Measurements from ENCODE around the gene CHST9. TPM values are rescaled to one million over a fixed set of nuclear protein-coding genes. Genes with fewer than 3 reads are reported as not detected.

Gene CHST9
- polyA plus RNA-seq, 1 donor (not counting 4 experiments of a cell fraction or from before 2014, with no cell fraction given), result 0.07 TPM

GRCh38 chr18:26874283-26874682 is 310.8 kb downstream of the CHST9 start:
- no peaks in the 10 kb centered on the region for H3K9me3 ChIP-seq (ENCODE audit: control insufficient read depth, low read depth, low read length)
- H4K20me1 ChIP-seq (ENCODE audit: control insufficient read depth, extremely low read depth, insufficient read depth, low read length), result no peaks in the 10 kb centered on the region
- no peaks in the 10 kb centered on the region for H3K4me1 ChIP-seq (ENCODE audit: control insufficient read depth, extremely low read depth, insufficient read depth, low read length)
- no peak overlapping the region for H2AFZ ChIP-seq (ENCODE audit: control insufficient read depth, low read length)
- no peak overlapping the region for H3K27ac ChIP-seq (ENCODE audit: control insufficient read depth, insufficient read depth, low read length)
- no peak overlapping the region for H3K9ac ChIP-seq (ENCODE audit: control insufficient read depth, extremely low read depth, insufficient read depth, low read length)
- no peak for DNase-seq (ENCODE audit: low read depth, low spot score)
- no peak overlapping the region for H3K4me2 ChIP-seq (ENCODE audit: control insufficient read depth, extremely low read depth, insufficient read depth, low read depth, low read length)
- no peaks in the 10 kb centered on the region for H3K79me2 ChIP-seq (ENCODE audit: control insufficient read depth, insufficient read depth, low read length)
- H3K4me3 ChIP-seq (ENCODE audit: control insufficient read depth in 2 of 3, extremely low read depth in 1 of 3, insufficient read depth in 2 of 3, low read depth in 1 of 3, low read length in 3 of 3), result no peak overlapping the region
- no peak for TF ChIP-seq EZH2 (IDR thresholded peaks at IDR 0.05; ENCODE audit: low read length)
- TF ChIP-seq, protein P1, sequence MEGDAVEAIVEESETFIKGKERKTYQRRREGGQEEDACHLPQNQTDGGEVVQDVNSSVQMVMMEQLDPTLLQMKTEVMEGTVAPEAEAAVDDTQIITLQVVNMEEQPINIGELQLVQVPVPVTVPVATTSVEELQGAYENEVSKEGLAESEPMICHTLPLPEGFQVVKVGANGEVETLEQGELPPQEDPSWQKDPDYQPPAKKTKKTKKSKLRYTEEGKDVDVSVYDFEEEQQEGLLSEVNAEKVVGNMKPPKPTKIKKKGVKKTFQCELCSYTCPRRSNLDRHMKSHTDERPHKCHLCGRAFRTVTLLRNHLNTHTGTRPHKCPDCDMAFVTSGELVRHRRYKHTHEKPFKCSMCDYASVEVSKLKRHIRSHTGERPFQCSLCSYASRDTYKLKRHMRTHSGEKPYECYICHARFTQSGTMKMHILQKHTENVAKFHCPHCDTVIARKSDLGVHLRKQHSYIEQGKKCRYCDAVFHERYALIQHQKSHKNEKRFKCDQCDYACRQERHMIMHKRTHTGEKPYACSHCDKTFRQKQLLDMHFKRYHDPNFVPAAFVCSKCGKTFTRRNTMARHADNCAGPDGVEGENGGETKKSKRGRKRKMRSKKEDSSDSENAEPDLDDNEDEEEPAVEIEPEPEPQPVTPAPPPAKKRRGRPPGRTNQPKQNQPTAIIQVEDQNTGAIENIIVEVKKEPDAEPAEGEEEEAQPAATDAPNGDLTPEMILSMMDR (optimal IDR thresholded peaks at IDR 0.05 in 1 of 3, IDR thresholded peaks at IDR 0.05 in 1 of 3, conservative IDR thresholded peaks at IDR 0.05 in 1 of 3; ENCODE audit: extremely low read depth in 1 of 3, insufficient read depth in 2 of 3, low read length in 3 of 3), result no peak
- no peaks in the 10 kb centered on the region for H3K36me3 ChIP-seq (ENCODE audit: control insufficient read depth in 2 of 2, extremely low read depth in 1 of 2, insufficient read depth in 2 of 2, low read length in 2 of 2)
- no peaks in the 10 kb centered on the region for H3K9me1 ChIP-seq (ENCODE audit: control insufficient read depth, extremely low read depth, insufficient read depth, low read length)
- dilution Hi-C loops (cut with MboI; ENCODE audit: extremely low pct_ligation_motif_present, low sequenced_read_pairs), result no loop called here
- FAIRE-seq, result no peak
- H3K27me3 ChIP-seq (ENCODE audit: control insufficient read depth, extremely low read depth, insufficient read depth, low read length), result no peaks in the 10 kb centered on the region

DNA sequence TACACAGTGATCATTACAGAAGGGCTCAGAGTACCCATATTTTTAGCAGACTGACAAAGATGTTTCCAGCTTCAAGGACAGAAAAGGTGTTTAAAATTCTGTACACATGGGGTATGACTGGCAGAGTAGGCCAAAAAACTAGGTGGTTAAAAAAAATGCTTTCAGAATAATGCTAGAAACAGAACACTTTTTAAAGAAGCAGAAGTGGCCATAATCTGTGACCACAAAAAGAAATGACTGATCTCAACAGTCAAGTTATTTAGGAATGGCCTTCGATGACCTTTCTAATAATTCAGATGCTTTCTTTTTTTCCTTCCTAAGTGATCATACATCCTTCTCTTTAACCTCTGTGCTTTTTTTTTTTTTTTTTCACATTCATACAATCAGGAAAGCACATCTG is 315.5 kb downstream of the CHST9 start:
- H3K4me3 ChIP-seq (ENCODE audit: control insufficient read depth in 2 of 3, extremely low read depth in 1 of 3, insufficient read depth in 2 of 3, low read depth in 1 of 3, low read length in 3 of 3), result no peak overlapping the region
- no peaks in the 10 kb centered on the region for H3K9me1 ChIP-seq (ENCODE audit: control insufficient read depth, extremely low read depth, insufficient read depth, low read length)
- H2AFZ ChIP-seq (ENCODE audit: control insufficient read depth, low read length), result no peak overlapping the region
- no peaks in the 10 kb centered on the region for H3K79me2 ChIP-seq (ENCODE audit: control insufficient read depth, insufficient read depth, low read length)
- no peaks in the 10 kb centered on the region for H3K9me3 ChIP-seq (ENCODE audit: control insufficient read depth, low read depth, low read length)
- no peak overlapping the region for H3K27ac ChIP-seq (ENCODE audit: control insufficient read depth, insufficient read depth, low read length)
- no peak for DNase-seq (ENCODE audit: low read depth, low spot score)
- no peak overlapping the region for H3K9ac ChIP-seq (ENCODE audit: control insufficient read depth, extremely low read depth, insufficient read depth, low read length)
- no peak overlapping the region for H3K4me2 ChIP-seq (ENCODE audit: control insufficient read depth, extremely low read depth, insufficient read depth, low read depth, low read length)
- H3K4me1 ChIP-seq (ENCODE audit: control insufficient read depth, extremely low read depth, insufficient read depth, low read length), result no peaks in the 10 kb centered on the region
- TF ChIP-seq, protein P1 (optimal IDR thresholded peaks at IDR 0.05 in 1 of 3, IDR thresholded peaks at IDR 0.05 in 1 of 3, conservative IDR thresholded peaks at IDR 0.05 in 1 of 3; ENCODE audit: extremely low read depth in 1 of 3, insufficient read depth in 2 of 3, low read length in 3 of 3), result no peak
- no peak for TF ChIP-seq EZH2 (IDR thresholded peaks at IDR 0.05; ENCODE audit: low read length)
- H3K36me3 ChIP-seq (ENCODE audit: control insufficient read depth in 2 of 2, extremely low read depth in 1 of 2, insufficient read depth in 2 of 2, low read length in 2 of 2), result no peaks in the 10 kb centered on the region
- FAIRE-seq, result no peak
- no peaks in the 10 kb centered on the region for H4K20me1 ChIP-seq (ENCODE audit: control insufficient read depth, extremely low read depth, insufficient read depth, low read length)
- peaks cover 8% of the 10 kb centered on the region for H3K27me3 ChIP-seq (ENCODE audit: control insufficient read depth, extremely low read depth, insufficient read depth, low read length)
- dilution Hi-C loops (cut with MboI; ENCODE audit: extremely low pct_ligation_motif_present, low sequenced_read_pairs), result no loop called here

All from keratinocyte (primary cell).